SKM-1 treated with dmso at 0.1 percent for 144 hours (cell line): ENCODE measurements around the gene SIN3B.

ENCODE experiments used
- DNase-seq: peaks from one replicate; lab custom pipeline; 2025; ENCODE audit not compliant: unreplicated experiment; lab: John Stamatoyannopoulos, UW

The SIN3B gene

DNA sequence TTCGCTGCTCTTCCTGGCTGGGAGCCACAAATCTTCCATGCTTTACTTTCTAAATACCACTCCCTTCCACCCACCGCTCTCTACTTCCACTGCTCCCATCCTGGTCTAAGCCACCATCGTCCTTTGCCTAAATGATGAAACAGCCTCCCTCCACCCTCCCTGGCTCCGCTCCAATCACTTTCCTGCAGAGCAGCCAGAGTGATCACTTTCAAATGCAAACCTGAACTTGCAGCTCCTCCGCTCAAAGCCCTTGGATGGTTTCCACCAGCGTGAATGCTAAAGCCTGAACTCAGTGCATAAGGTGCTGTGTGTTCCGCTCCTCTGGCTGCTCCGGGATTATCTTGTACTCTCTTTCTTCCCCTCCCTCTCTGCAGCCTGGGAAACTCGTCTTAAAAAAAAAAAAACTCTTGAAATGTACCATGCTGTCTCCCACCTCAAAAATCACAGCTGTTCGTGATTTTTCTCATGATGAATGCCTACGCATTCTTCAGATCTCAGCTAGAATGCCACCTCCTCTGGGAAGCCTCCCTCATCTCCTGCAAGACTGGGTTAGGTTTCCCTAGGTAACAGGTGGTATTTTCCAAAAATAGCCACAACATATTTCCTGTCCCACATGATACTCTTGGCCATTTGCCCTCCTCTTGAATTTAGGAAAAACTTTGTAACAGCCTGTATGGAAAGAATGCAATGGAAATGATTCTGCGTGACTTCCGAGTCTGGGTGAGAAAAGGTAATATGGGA, 3.7 kb upstream of the SIN3B start:
- no peak for DNase-seq

DNA sequence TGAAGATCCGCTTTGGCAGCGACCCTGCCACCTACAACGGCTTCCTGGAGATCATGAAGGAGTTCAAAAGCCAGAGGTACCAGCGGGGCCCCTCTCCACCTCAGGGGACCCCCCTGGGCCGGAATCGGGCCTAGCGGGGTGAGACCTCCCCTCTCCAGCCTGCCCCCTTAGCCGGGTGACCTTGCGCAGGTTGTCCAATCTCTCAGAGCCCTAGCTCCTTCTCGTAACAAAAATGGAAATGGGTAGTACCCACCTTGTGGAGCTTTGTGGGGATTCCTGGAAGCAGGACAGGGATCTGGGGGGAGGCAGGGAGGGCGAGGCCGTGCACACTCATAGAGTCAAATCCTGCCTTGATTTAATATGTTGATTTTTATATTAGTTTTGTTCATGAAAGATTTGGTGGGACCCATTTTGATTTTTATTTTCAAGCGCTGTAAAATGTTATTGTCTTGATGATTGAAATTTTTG, 658 bp downstream of the SIN3B start:
- DNase-seq = no peak

DNA sequence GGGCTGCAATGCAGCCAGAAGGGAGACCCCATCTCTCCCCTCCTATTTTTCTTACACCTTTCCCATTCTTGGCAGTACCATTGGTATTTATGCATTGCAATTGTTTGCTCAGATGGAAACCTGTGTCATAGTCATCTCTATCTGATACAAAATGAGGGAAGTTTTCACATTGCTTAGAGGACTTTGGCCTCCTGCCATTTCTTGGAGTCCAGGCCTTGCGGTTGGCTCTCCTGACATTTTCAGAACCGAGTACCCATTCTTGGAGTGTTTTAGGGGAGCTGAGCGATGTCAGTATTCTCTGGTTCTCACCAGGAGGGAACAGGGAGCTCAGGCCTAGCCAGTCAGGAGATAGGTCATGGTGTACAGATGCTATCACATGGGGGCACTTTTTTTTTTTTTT, 1.5 kb downstream of the SIN3B start:
- DNase-seq = no peak

DNA sequence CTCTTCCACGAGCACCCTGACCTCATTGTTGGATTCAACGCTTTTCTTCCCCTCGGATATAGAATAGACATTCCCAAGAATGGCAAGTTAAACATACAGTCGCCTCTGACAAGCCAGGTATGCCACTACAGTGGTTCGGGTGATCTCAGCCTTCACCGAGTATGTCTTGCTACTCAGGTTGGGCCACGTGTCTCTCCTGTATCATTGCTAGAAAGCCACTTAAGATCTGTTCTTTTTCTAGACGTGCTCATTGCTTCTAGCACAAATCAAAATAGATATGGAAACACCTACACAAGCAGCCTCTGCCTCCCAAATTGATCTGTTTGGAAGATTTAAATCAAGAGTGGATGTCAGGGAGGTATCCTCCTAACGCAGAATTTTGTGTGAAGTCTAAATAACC, 2.3 kb downstream of the SIN3B start:
- no peak for DNase-seq

DNA sequence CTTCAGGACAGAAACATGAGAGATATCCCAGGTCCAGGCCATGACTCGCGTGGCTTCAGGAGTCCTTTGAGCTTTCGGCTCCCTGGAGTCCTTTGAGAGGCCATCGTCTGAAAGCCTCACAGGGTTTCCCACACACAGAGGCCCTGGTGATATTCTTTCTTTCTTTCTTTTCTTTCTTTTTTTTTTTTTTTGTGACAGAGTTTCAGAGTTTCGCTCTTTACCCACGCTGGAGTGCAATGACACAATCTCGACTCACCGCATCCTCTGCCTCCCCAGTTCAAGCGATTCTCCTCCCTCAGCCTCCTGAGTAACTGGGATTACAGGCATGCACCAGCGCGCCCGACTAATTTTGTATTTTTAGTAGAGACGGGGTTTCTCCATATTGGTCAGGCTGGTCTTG, 5.5 kb downstream of the SIN3B start:
- no peak for DNase-seq

DNA sequence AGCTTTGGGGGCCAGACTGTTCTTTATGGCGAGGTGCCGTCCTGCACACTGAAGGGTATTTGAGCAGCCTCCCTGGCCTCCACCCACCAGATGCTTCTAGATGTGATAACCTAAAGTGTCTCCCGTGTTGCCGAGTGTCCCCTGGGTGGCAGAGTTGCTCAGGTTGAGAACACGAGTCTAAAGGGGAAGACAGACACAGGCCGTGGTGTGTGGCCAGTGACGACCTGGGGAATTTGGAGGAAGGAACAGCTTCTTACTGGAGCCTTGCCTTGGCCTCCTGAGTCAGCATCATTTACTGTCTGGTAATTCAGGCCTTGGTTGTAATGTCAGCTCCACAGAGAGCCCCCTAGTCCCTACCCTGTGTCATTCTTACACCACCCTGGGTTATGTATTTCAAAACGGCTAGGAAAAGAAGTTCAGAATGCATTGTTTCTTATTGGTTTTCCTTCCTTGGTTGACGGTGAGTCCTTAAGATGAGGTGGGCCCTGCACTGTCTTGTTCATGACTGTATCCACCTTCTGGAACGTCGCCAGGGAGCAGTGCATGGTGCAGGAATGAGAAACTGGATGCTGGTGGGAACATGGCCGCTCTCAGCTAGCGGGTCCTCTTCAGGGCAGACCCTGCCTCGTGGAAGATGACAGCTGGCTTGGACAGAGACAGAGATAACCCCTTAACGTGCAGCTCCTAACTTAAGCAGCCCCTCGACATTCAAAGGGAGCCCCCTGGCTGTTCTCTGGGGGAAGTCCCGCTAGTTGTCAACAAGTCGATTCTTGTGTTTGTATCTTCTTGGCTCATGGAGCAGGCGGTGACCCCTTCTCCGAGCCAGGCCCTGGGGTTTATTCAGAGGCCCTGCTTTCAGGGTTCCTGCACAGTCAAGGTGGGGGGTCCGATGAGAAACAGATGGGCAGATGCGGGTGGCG, 7.2 kb downstream of the SIN3B start:
- peak; percentile 40 for DNase-seq

DNA sequence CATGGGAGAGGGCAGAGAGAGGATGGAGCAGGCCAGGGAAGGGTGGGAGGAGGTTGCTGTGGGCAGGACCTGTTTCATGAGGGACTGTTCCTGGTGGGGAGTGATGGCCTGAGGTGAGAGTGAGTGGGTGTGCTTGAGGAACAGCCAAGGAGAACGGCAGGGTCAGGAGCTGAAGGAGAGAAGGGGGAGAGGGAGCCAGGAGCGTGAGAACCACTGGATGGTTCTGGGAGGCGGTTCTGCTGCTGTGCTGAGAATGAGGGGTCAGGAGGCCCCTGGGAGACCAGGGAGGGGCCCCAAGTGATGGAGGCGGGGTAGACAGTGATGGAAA, 7.8 kb downstream of the SIN3B start:
- no peak for DNase-seq

DNA sequence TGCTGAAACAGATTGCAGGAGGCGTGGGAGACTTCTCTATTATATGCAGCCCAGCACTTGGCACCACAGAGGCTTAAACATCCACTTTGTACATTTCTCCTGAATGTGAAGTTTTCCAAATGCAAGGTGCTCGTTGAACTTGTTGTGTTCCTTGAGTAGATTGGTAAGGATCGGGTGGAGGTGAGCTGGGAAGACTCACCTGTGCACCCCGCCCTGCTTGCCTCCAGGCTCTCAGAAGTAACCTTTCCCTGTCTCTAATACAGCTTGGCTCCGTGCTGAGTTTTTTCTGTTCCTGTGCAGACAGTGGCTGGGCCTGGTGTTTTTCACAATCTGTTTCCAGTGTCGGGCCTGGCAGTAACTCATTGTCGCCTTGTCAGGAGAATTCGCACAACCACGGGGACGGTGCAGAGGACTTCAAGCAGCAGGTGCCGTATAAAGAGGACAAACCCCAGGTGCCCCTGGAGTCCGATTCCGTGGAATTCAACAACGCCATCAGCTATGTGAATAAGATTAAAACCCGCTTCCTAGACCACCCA, 12.3 kb downstream of the SIN3B start:
- DNase-seq = no peak

DNA sequence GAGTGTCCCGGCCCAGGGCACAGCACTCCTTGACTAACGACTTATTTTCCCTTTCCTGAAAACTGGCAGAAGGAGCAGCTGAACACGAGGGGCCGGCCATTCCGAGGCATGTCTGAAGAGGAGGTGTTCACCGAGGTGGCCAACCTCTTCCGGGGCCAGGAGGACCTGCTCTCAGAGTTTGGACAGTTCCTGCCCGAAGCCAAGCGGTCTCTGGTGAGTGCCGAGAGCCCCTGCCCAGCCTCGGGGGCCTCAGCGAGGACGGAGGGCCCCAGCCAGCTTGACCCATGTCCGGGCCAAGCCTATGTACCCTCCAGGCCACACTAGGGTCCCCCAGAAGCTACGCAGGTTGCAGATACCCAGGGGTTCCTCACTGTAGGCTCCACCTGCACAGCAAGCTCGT, 17.7 kb downstream of the SIN3B start:
- DNase-seq = no peak

DNA sequence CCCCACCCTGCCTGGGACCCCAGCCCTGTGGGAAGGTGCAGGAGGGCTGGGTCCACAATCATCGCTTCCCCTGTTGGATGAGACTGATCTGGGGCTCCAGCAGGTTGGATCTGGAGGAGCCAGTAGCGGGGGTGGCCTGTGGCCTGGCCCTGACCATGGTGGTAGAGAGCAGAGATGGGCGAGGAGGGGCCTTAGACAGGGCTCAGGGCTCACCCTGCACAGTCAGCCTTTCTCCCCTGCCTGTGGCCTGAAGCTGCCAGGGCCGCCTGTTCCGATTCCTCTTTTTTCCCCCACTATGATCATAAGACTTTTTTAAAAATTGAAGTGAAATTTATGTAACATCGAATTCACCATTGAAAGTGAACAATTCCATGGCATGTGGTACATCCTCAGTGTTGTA, 18.2 kb downstream of the SIN3B start:
- DNase-seq = no peak

DNA sequence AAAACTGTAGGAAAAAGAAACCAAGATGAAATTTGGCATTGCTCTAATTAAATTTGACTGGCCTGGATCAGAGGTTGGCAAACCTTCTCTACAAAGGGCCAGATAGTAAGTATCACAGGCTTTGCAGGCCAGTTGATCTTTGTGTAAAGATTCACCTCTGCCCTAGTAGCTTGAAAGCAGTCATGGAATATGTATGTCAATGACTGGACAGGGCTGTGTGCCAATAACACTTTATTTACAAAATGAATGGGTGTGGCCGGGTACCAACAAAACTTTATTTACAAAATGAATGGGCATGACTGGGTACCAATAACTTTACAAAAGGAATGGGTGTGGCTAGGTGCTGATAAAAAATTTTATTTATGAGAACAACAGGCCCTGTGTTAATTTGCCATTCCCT, 20.0 kb downstream of the SIN3B start:
- DNase-seq = no peak

DNA sequence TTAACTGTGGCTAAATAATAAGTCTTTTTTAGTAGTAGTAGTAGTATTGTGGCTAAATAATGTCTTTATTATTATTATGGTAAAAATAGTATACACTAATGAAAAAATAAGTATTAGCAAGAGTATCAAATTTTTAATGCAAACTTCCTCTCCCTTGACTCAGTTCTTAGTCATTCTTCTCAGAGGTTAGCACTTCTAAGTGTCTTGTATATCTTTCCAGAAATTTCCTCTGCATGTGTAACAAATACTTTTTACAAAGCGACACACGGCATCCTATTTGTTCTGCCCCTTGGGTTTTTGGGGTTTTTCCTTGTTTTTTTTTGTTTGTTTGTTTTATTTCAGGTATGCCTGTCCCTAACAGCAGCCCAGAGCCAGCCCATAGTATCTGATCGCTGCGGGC, 20.9 kb downstream of the SIN3B start:
- no peak for DNase-seq

DNA sequence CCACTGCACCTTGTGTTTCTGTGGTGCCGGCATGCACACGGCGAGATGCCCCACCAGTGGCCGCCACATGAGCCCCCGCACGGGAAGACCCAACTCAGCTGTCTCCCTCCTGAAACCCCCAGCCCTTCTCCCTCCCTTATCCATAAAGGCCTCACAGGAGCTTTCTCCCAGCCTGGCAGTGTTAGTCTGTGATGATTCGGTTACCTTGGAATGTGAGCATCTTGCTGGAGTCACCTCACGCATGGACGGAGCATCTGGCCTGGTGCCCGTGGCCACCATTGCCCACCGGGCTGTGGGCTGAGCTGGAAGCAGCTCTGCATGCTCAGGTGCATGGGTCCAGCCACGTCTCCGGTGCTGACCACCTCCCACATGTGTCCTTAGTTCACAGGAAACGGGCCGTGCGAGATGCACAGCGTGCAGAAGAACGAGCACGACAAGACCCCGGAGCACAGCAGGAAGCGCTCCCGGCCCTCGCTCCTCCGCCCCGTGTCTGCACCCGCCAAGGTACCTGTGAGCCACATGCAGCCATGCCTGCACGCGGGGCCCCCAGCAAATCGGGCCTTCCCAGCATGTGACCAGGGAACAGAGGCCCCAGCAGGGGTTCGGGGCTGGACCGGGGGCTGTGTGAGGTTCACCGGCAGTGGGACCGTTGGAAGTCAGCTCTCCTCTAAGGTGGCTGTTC, 22.0 kb downstream of the SIN3B start:
- DNase-seq = no peak

DNA sequence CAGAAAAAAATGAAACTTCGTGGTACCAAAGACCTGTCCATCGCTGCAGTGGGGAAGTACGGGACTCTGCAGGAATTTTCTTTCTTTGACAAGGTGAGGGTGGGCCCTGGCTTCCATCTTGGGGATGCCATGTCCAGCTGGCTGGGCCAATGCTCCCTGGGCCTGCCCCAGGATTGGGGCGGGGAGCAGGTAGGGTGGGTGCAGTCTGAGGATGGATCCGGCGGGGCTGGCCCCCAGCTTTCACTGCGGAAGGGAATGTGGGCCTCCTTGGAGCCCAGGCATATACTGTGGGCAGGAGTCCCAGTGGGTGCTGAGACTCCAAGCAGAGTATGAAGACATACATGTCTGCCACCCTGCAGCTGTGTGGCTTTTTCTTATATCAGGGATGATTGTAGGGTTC, 23.9 kb downstream of the SIN3B start:
- DNase-seq = no peak

DNA sequence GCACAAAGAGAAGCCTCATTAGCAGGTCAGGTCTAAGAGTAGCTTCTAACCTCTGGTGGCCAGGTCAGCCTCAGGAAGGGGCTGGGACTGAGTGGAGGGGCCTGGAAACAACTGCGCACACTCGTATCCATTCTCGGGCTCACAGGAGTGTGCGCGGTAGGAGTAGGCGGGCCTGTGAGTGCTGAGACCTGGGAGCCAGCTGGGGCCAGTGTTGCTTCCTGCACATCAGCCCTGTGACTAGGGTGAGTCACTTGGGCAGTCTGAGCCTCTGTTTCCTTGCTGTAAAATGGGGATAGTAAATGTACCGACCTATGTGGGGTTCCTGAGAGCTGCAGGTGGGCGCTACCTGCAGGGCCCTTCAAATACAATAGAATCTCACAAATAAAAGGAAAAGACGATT, 26.9 kb downstream of the SIN3B start:
- DNase-seq = no peak

DNA sequence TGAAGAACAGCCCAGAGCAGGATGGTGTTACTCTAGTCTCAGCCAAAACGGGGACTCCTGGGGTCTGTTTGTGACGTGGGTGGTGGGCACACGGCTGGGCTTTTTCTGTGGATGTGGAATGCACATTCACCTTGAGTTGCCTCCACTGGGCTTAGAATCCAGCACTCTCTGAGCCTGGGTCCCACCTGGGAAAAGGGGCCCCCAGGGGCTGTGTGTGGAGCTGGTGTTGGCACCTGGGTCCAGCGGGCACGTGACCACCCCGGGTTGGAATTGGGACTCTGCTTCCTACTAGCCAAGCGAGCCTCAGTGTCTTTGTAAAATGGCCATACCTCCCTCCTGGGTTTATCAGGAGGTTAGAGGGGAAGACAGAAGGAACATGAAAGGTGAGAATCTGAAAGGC, 30.4 kb downstream of the SIN3B start:
- no peak for DNase-seq

DNA sequence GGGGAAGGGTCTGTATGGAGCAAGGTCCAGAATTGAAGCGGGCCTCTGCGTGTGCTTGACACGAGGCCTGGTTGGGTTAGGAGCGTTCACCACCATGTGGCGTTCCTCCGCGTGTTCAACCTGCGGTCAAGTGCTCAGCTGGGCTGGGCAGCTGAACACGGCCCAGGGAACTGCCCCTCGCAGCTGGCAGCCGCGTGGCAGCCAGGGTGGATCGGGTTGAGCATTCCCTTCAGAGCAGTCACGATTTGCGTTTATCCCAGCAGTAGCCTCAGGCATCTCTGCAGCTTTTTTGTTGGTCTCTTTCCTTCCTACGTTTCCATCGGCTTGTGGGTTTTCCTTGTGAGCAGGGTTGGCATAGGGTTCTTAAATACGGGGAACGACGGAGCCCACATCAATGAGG, 30.9 kb downstream of the SIN3B start:
- no peak for DNase-seq

DNA sequence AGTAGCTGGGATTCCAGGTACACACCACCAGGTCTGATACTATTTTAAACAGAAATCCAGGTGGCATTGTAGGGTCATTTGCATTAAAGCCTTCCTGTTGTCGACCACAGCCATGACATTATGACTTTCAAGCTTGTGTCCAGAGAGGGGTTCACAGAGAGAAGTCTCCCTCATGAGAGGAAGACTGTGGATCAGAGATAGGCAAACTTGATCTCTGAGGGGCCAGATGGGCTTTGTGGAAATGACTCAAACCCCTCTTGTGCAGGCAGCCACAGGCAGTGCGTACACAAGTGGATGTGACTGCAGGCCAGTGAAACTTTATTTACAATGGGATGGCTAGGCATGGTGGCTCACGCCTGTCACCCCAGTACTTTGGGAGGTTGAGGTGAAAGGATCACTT, 31.8 kb downstream of the SIN3B start:
- no peak for DNase-seq

DNA sequence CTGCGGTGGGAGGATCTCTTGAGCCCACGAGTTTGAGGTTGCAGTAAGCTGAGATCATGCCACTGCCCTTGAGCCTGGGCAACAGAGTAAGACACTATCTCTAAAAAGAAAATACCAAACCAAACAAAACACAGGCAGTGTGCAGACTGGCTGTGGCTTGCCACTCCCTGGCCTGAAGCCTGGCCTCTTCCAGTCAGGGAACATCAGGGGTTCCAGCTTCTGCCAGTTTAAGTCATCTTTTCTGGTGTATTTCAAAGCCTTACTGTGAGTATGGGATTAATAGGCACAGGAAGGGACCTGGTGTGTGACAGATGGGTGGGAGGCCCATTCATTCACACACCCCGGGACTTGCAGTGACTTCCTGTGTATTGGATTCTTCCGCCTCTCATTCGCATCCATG, 32.6 kb downstream of the SIN3B start:
- DNase-seq = no peak

DNA sequence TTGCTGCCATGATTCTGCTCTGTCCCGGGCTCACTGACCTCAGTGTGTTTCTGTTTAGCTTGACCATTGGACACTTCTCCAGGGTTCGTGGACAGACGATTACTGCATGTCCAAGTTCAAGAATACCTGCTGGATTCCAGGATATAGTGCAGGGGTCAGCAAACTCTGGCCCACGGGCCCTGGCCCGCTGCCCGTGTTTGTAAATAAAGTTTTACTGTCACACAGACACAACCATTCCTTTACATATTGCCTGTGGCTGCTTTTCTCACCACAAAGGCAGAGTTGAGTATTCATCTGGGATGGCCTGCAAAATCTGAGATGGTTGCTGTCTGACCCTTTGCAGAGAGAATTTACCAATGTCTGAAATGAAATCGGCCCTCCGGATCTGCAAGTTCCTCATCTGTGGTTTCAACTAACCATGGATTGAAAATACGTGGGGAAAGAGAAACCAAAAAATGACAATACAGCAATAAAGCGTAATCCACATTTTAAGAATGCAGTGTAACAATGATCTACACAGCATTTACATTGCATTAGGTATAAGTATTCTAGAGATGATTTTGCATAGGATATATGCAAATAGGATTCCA, 33.7 kb downstream of the SIN3B start:
- DNase-seq = peak; percentile 3

DNA sequence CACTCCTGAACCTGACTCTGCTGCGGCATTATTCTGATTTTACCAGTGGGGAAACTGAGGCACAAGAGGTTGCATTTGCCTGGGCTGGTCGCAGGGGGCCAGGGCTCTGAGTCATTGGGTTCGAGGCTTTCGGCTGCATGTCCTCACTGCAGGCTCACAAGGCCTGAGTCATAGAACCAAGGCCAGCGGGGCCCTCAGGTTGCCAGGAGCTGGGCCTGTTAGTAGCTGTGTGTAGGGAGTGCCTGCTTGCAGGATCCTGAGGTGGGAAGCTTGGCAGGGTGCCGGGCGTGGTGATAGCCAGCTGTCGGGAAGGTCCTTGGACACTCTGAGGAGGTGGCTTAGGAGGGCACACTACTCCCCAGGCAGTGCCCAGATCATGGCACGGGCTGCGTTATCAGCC, 38.0 kb downstream of the SIN3B start:
- DNase-seq = no peak
